Glutamatergic neuron (in vitro differentiated cells): ENCODE results near the gene TCEA3. TPM values are rescaled to one million over a fixed set of nuclear protein-coding genes. Genes with fewer than 3 reads are reported as not detected.

Source experiments
- DNase-seq: peaks from one replicate; pipeline ENCODE4 v3.0.0; 2022
- H3K27ac Mint-ChIP-seq: one replicate; pipeline ENCODE4 v1.8.0; 2020; ENCODE audit warnings: mild to moderate bottlenecking, mixed read lengths, inconsistent platforms; ENCODE audit not compliant: unreplicated experiment
- H3K27me3 Mint-ChIP-seq: one replicate; pipeline ENCODE4 v1.8.0; 2020; ENCODE audit warnings: mild to moderate bottlenecking, moderate library complexity, mixed read lengths, inconsistent platforms; ENCODE audit not compliant: unreplicated experiment
- H3K36me3 Mint-ChIP-seq: one replicate; pipeline ENCODE4 v1.8.0; 2020; ENCODE audit warnings: mild to moderate bottlenecking, mixed read lengths, inconsistent platforms; ENCODE audit not compliant: unreplicated experiment
- H3K4me1 Mint-ChIP-seq: one replicate; pipeline ENCODE4 v1.8.0; 2020; ENCODE audit warnings: mild to moderate bottlenecking, low read depth, mixed read lengths, inconsistent platforms; ENCODE audit not compliant: unreplicated experiment
- H3K4me3 Mint-ChIP-seq: one replicate; pipeline ENCODE4 v1.8.0; 2020; ENCODE audit warnings: mild to moderate bottlenecking, mixed read lengths, inconsistent platforms; ENCODE audit not compliant: unreplicated experiment
- H3K9me3 Mint-ChIP-seq: one replicate; pipeline ENCODE4 v1.8.0; 2020; ENCODE audit warnings: mild to moderate bottlenecking, moderate library complexity, mixed read lengths, inconsistent platforms; ENCODE audit not compliant: unreplicated experiment
- total RNA-seq: library from RNA; stranded (reverse); fragmentation: NEBNext Ultra II Directional; extraction: Animal tissue kit (Norgen Biotek cat#: 25700); gene quantifications from one replicate; pipeline ENCODE4 v1.2.1, GENCODE V29; 2021; ENCODE audit not compliant: unreplicated experiment
- TF ChIP-seq, protein P1 (sequence below): fragments of 200-600 bp; sonication (generic); IDR thresholded peaks from one replicate; pipeline ENCODE4 v1.5.0; 2021; ENCODE audit not compliant: partially characterized antibody, unreplicated experiment

The TCEA3 gene
- total RNA-seq, 1 donor from 2014 or later, result 0.83 TPM

DNA sequence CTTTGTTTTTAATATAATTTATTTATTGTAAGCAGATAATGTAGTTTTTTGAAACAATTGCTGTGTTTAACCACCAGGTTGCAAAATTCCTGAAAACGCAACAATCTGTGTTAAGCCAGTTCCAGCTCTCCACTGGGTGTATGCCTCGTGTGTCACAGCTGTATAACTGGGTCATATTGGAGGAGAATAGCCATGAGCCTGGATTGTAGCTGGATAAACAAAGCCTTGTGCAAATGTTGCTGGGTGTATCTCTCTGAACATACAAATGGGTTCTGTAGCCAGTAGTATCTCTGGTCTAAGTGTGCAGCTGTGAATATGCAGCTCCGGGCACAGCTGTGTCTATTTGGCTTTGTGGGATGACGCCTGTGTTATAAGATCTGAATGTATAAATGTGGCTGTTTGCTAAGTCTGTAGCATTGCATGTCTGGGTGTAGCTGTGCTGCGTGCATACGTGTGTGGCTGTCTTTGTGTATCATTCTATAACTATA, 2.8 kb downstream of the TCEA3 start:
- H3K27me3 Mint-ChIP-seq, result peaks cover 15% of the 10 kb centered on the region
- no peak for DNase-seq

DNA sequence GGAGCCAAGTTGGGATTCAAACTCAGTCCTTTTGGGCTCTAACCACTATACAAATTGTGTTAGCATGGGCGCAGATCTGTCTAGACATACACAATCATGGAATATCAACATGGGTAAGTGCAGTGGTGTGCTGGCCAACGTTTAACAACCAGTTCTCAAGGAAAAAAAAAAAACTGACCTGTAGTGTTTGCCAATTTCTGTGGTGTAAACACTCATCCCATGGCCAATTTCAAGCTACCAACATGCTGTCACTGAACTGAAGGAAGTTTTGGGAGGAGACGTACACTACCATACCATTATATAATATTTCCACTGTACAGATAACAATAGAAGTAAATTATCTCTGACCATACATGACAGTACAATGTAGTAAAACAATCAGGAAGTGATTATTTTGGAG, 3.2 kb downstream of the TCEA3 start:
- Mint-ChIP-seq H3K27ac (no peak overlapping the region), H3K27me3 (peaks cover 12% of the 10 kb centered on the region), H3K9me3 (peaks cover 4% of the 10 kb centered on the region), H3K4me1 (peaks cover 11% of the 10 kb centered on the region), H3K36me3 (peaks cover 4% of the 10 kb centered on the region), H3K4me3 (no peak overlapping the region)
- no peak for DNase-seq
- TF ChIP-seq, protein P1, sequence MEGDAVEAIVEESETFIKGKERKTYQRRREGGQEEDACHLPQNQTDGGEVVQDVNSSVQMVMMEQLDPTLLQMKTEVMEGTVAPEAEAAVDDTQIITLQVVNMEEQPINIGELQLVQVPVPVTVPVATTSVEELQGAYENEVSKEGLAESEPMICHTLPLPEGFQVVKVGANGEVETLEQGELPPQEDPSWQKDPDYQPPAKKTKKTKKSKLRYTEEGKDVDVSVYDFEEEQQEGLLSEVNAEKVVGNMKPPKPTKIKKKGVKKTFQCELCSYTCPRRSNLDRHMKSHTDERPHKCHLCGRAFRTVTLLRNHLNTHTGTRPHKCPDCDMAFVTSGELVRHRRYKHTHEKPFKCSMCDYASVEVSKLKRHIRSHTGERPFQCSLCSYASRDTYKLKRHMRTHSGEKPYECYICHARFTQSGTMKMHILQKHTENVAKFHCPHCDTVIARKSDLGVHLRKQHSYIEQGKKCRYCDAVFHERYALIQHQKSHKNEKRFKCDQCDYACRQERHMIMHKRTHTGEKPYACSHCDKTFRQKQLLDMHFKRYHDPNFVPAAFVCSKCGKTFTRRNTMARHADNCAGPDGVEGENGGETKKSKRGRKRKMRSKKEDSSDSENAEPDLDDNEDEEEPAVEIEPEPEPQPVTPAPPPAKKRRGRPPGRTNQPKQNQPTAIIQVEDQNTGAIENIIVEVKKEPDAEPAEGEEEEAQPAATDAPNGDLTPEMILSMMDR, result no peak

More for the DNA sequence above, 2.8 kb downstream of the TCEA3 start:
- Mint-ChIP-seq H3K9me3 (peaks cover 7% of the 10 kb centered on the region), H3K36me3 (peaks cover 9% of the 10 kb centered on the region), H3K4me1 (peaks cover 11% of the 10 kb centered on the region), H3K4me3 (no peak overlapping the region), H3K27ac (no peak overlapping the region)
- TF ChIP-seq, protein P1, result peak; percentile 21

DNA sequence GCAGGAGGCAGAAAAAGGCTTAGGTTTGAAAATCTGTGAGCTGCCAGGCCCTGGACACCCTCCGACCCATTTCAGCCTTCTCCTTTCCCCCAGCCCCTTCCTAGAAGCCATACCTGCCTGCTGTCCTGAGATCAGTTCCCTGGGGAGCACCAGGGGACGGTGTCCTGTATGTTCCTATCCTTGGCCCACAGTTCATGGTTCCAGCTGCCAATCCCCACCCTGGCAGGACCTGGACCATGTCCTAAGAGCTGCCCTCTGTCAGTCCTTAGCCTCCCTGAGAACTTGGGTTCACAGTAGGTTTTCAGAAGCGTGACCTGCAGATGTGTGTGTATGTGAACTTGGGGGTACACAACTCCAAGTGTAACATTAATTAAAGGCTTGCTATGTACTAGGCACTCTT, 3.8 kb downstream of the TCEA3 start:
- TF ChIP-seq, protein P1, result no peak
- H3K4me1 Mint-ChIP-seq, result peaks cover 11% of the 10 kb centered on the region
- H3K27me3 Mint-ChIP-seq, result peaks cover 8% of the 10 kb centered on the region
- H3K36me3 Mint-ChIP-seq, result no peaks in the 10 kb centered on the region
- H3K4me3 Mint-ChIP-seq, result no peak overlapping the region
- H3K9me3 Mint-ChIP-seq, result peaks cover 4% of the 10 kb centered on the region
- H3K27ac Mint-ChIP-seq, result no peak overlapping the region
- DNase-seq, result no peak

DNA sequence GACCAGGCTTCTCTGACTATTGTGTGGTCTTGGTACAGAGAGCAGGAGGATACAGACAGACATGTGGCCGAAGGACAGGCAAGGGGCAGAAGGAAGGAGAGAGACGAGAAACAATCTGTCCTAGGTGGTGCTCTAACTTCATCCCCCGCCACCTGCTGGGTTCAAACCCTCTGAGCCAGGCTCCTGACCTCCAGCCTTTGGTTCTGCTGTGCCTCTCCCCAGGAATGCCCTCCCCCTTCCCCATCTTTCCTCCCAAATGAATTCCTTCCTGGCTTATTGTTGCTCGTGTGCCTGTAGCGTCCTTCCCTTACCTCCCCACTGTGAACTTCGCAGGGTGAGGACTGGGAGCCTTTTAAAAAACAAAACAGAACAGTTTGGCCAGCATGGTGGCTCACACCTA, 5.4 kb downstream of the TCEA3 start:
- Mint-ChIP-seq H3K4me1 (peaks cover 6% of the 10 kb centered on the region), H3K9me3 (peaks cover 4% of the 10 kb centered on the region), H3K36me3 (no peaks in the 10 kb centered on the region), H3K27ac (peak overlapping the region; percentile 48), H3K4me3 (no peak overlapping the region), H3K27me3 (peaks cover 6% of the 10 kb centered on the region)
- DNase-seq, result peak; percentile 30
- TF ChIP-seq, protein P1, result no peak

DNA sequence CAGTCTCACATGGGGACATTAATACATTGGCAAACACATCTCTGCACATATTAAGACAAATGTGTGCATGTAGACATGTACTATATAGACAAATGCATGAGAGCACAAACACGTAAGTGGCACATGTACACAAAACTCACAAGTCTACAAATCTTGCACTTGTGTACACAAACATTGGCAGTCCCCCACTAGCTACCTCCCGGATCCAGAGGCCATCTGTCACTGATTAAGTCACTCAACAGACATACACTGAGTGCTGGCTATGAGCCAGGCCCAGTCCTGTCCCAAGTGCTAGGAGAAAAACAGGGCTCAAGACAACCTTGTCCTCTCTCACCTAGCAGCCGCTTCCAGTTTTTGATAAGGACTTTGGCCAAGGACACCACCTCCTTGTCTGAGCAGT, 7.0 kb downstream of the TCEA3 start:
- H3K4me3 Mint-ChIP-seq, result no peak overlapping the region
- peaks cover 4% of the 10 kb centered on the region for H3K4me1 Mint-ChIP-seq
- DNase-seq, result no peak
- peaks cover 4% of the 10 kb centered on the region for H3K9me3 Mint-ChIP-seq
- no peaks in the 10 kb centered on the region for H3K36me3 Mint-ChIP-seq
- peak overlapping the region; percentile 52 for H3K27ac Mint-ChIP-seq
- peaks cover 5% of the 10 kb centered on the region for H3K27me3 Mint-ChIP-seq
- TF ChIP-seq, protein P1, result no peak
